Measurements from ENCODE around the gene UBE3B.

GRCh38 chr12:109489016-109489954 is 11.9 kb downstream of the UBE3B start:
- TF ChIP-seq ZNF274 (IDR thresholded peaks at IDR 0.05; ENCODE audit: low read depth, low read length) (no peak), YY1 (IDR thresholded peaks at IDR 0.05; ENCODE audit: insufficient read depth, insufficient read length) (no peak)

Data from NT2/D1 (cell line).